Activated naive CD8-positive, alpha-beta T cell treated with anti-CD3 and anti-CD28 coated beads, Interleukin-2, amount 10 ng/mL, durations not matched to agents 7 days and 5 days (primary cell): ENCODE measurements around the gene BLOC1S5. TPM values are rescaled to one million over a fixed set of nuclear protein-coding genes. Genes with fewer than 3 reads are reported as not detected.

Source experiments
- ATAC-seq: fragments of 150-1000 bp; cut with Tn5 transposase; one replicate; pipeline ENCODE4 v1.10.0; 2021; ENCODE audit warnings: low read depth, moderate library complexity
- POLR2A ChIA-PET: fragments of 350-600 bp; sonication (Branson Sonifier 250); formaldehyde crosslinking; loops from one replicate; lab custom pipeline; 2021; ENCODE audit warnings: antibody characterized with exemption; lab: Charles Lee
- DNase-seq: peaks from one replicate; pipeline ENCODE4 v3.0.0; 2021
- H3K27ac Mint-ChIP-seq: one replicate; pipeline ENCODE4 v1.8.0; 2022; ENCODE audit warnings: mild to moderate bottlenecking, mixed read lengths
- H3K27me3 Mint-ChIP-seq: one replicate; pipeline ENCODE4 v1.8.0; 2022; ENCODE audit warnings: mild to moderate bottlenecking, moderate library complexity, mixed read lengths
- H3K36me3 Mint-ChIP-seq: one replicate; pipeline ENCODE4 v1.8.0; 2021; ENCODE audit warnings: mild to moderate bottlenecking, mixed read lengths
- H3K4me1 Mint-ChIP-seq: one replicate; pipeline ENCODE4 v1.8.0; 2021; ENCODE audit warnings: mixed read lengths
- H3K4me3 Mint-ChIP-seq: one replicate; pipeline ENCODE4 v1.8.0; 2022; ENCODE audit warnings: mild to moderate bottlenecking, moderate library complexity, mixed read lengths
- H3K9me3 Mint-ChIP-seq: one replicate; pipeline ENCODE4 v1.8.0; 2021; ENCODE audit warnings: mixed read lengths
- total RNA-seq, 2 experiments: library from RNA; stranded (reverse); gene quantifications; one replicate each; pipeline ENCODE4 v1.2.3, GENCODE V29; 2021

BLOC1S5 gene
- total RNA-seq, 2 experiments from 2014 or later, result 17.1 to 25.9 TPM

DNA sequence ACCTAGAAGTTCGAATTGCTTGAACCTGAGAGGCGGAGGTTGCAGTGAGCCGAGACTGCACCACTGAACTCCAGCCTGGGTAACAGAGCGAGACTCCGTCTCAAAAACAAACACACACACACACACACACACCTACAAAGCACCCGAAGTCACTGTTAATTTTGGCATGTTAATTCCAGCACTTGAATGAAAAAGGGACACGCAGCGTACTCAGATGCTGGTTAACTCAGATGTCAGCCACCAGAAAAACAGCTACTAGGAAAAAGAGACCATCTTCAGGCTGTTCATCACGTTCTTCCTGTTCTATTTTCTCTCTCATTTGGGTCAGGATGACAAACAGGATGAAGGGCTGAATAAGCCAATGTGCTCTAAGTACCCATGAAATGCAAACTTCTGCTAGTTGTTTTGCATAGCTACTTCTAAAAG, 46.9 kb downstream of the BLOC1S5 start:
- POLR2A ChIA-PET, result no interaction called here
- Mint-ChIP-seq H3K4me3 (no peak overlapping the region), H3K4me1 (no peaks in the 10 kb centered on the region), H3K27me3 (no peaks in the 10 kb centered on the region), H3K36me3 (peaks cover 13% of the 10 kb centered on the region), H3K9me3 (peaks cover 4% of the 10 kb centered on the region), H3K27ac (no peak overlapping the region)
- no peak for DNase-seq
- ATAC-seq, result no peak

- no peaks in the 10 kb centered on the region for H3K4me1 Mint-ChIP-seq
These were observed 49.2 kb downstream of the BLOC1S5 start for GRCh38 chr6:8014947-8015346.

DNA sequence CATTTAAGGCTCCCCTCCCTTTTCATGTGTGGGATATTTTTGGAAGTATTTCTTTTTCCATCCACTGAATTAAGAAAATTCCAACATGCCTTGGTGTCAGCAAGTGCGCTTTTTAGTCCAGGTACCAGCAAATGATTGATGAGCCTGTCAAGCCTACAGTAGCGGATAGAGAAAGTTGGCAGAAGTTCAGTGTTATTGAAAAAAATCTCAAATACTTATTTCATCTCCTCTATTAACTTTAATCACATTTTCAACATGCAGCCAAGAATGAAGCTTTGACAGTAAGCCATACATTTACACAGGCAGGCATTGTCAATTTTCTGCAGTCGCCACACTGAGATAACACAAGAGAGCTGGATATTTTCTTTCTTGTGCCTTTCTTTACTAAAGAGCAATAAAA, 50.4 kb downstream of the BLOC1S5 start:
- POLR2A ChIA-PET, result no interaction called here
- H3K27me3 Mint-ChIP-seq, result no peaks in the 10 kb centered on the region
- no peak for DNase-seq
- H3K4me3 Mint-ChIP-seq, result no peak overlapping the region
- ATAC-seq, result no peak
- no peaks in the 10 kb centered on the region for H3K4me1 Mint-ChIP-seq
- H3K27ac Mint-ChIP-seq, result no peak overlapping the region
- H3K36me3 Mint-ChIP-seq, result peaks cover 4% of the 10 kb centered on the region
- H3K9me3 Mint-ChIP-seq, result no peaks in the 10 kb centered on the region

More at GRCh38 chr6:8014947-8015346, 49.2 kb downstream of the BLOC1S5 start:
- no peaks in the 10 kb centered on the region for H3K27me3 Mint-ChIP-seq
- ATAC-seq (no peak), DNase-seq (no peak)
- no peak overlapping the region for H3K4me3 Mint-ChIP-seq
- POLR2A ChIA-PET, result no interaction called here
- H3K36me3 Mint-ChIP-seq, result peaks cover 6% of the 10 kb centered on the region
- no peaks in the 10 kb centered on the region for H3K9me3 Mint-ChIP-seq
- no peak overlapping the region for H3K27ac Mint-ChIP-seq

DNA sequence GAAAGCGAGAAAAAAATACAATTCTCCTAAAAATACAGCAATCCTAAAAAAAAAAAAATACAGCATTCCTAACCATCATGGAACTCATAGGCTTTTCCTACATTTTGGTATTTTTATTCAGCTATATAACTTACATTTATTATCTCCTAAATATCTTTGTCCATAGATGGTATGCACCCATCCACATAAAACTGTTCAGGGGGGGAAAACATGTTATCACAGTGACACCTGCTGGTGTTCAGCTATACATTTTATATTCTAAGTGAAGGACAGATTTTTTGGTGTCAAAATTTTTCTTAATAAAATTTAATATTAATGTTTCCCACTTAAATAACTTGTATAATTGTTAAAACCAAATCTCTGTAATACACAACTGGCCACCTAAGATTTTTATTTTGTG, 58.0 kb downstream of the BLOC1S5 start:
- no peak overlapping the region for H3K27ac Mint-ChIP-seq
- H3K36me3 Mint-ChIP-seq, result no peaks in the 10 kb centered on the region
- H3K4me1 Mint-ChIP-seq, result peaks cover 1% of the 10 kb centered on the region
- no peak overlapping the region for H3K4me3 Mint-ChIP-seq
- no peaks in the 10 kb centered on the region for H3K27me3 Mint-ChIP-seq
- ATAC-seq (no peak), DNase-seq (no peak)
- no peaks in the 10 kb centered on the region for H3K9me3 Mint-ChIP-seq
- POLR2A ChIA-PET, result no interaction called here

GRCh38 chr6:8005136-8005535, 59.1 kb downstream of the BLOC1S5 start:
- Mint-ChIP-seq H3K9me3 (no peaks in the 10 kb centered on the region), H3K36me3 (no peaks in the 10 kb centered on the region), H3K27ac (no peak overlapping the region), H3K4me3 (no peak overlapping the region), H3K4me1 (peaks cover 2% of the 10 kb centered on the region), H3K27me3 (no peaks in the 10 kb centered on the region)
- ATAC-seq (no peak), DNase-seq (no peak)
- POLR2A ChIA-PET, result no interaction called here

DNA sequence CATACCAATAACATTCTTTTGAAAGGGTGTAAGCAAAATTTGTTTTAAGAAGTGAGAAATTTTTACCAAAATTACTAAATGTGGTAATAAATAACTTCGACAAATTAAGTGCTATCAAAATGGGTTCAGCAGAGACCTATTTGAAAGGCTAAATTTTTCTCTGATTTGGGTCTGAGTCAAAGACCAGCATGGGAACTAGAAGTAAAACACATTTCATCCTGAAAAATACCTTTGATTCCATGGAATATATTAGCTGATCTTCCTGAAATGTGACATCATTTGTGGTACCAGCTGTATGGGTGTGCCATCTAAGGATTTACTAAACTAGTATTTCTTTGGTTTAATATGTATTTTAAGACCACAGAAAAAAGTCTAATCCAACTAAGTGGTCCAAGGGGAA, 63.6 kb downstream of the BLOC1S5 start:
- ATAC-seq (no peak), DNase-seq (no peak)
- Mint-ChIP-seq H3K27ac (no peak overlapping the region), H3K36me3 (no peaks in the 10 kb centered on the region), H3K27me3 (no peaks in the 10 kb centered on the region), H3K4me3 (no peak overlapping the region), H3K9me3 (no peaks in the 10 kb centered on the region), H3K4me1 (peaks cover 2% of the 10 kb centered on the region)
- POLR2A ChIA-PET, result no interaction called here

DNA sequence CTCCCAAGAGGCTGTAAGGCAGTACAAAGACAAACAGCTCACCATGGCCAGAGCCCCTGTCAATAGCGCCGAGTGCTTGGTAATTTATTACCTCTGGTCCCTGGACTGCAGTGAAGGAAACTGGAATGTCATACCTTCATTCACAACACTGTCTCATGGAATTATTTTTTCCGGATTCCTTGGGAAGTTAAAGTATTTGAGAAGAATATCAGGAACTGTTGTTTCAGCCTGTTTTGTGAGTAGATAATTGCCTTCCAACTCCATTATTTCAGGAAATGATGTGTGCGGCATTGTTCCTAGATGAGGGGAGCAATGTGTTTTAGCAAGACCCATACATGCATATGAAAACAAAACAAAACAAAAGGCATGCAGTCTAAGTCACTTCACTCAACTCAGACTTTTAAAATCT, 64.0 kb downstream of the BLOC1S5 start:
- Mint-ChIP-seq H3K4me3 (no peak overlapping the region), H3K4me1 (peaks cover 2% of the 10 kb centered on the region), H3K27me3 (no peaks in the 10 kb centered on the region), H3K36me3 (no peaks in the 10 kb centered on the region), H3K9me3 (no peaks in the 10 kb centered on the region), H3K27ac (no peak overlapping the region)
- no peak for ATAC-seq
- POLR2A ChIA-PET, result no interaction called here
- no peak for DNase-seq

GRCh38 chr6:7999201-7999600, 65.0 kb downstream of the BLOC1S5 start:
- no peak overlapping the region for H3K27ac Mint-ChIP-seq
- no peaks in the 10 kb centered on the region for H3K9me3 Mint-ChIP-seq
- no peak for ATAC-seq
- H3K27me3 Mint-ChIP-seq, result no peaks in the 10 kb centered on the region
- no peaks in the 10 kb centered on the region for H3K36me3 Mint-ChIP-seq
- H3K4me1 Mint-ChIP-seq, result peaks cover 2% of the 10 kb centered on the region
- POLR2A ChIA-PET, result no interaction called here
- no peak for DNase-seq
- no peak overlapping the region for H3K4me3 Mint-ChIP-seq

DNA sequence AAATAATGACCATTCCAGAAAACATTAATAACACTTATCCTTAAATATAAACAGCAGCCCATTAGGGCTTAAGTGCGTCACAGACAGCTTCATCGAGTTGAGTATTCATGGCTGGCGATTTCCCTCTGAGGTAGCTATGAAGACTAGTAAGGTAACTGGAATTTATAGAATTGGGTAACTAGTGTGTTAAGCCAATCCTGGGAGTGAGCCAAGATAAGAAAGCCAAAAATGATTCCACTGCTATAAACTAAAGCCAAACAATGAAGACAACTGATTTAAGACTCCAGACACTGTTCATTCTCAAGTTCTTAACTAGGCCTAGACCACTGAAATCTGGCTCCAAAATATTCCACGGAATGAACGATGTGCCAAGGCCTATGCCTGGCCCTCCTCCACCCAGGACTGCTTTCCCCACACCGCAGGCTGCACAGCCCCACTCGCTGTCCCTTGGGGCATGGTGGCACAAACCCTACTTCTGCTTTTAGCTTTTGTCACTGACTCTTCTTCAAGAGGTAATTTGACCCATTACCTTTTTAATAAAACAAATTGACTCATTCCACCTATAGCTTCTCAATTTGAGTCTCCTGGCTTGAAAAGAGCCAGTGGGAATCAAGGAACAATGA, 66.0 kb downstream of the BLOC1S5 start:
- POLR2A ChIA-PET, result no interaction called here
- no peak for ATAC-seq
- no peaks in the 10 kb centered on the region for H3K36me3 Mint-ChIP-seq
- H3K27me3 Mint-ChIP-seq, result no peaks in the 10 kb centered on the region
- H3K27ac Mint-ChIP-seq, result no peak overlapping the region
- peaks cover 2% of the 10 kb centered on the region for H3K9me3 Mint-ChIP-seq
- H3K4me1 Mint-ChIP-seq, result peaks cover 2% of the 10 kb centered on the region
- DNase-seq, result no peak
- H3K4me3 Mint-ChIP-seq, result no peak overlapping the region

DNA sequence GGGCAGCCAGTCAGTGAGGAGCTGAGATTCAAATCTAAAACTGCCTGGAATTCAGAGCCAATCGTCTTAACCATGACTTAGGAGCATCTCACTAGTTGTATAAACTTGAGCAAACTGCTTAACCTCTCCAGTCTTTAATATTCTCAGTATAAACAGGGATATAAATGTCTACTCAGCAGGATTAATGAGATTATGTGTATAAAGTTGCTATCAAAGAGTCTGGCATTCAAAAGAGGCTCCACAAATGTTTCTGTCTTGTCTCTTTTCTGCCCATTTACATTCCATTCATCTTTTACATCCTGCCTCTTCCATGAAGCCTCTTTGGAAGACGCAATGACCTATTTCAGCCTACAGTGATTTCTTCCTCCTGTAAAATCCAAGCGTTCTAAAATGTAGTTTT, 66.9 kb downstream of the BLOC1S5 start:
- H3K4me1 Mint-ChIP-seq, result peaks cover 2% of the 10 kb centered on the region
- no peaks in the 10 kb centered on the region for H3K27me3 Mint-ChIP-seq
- H3K36me3 Mint-ChIP-seq, result no peaks in the 10 kb centered on the region
- no peak overlapping the region for H3K27ac Mint-ChIP-seq
- POLR2A ChIA-PET, result no interaction called here
- ATAC-seq, result no peak
- H3K9me3 Mint-ChIP-seq, result peaks cover 2% of the 10 kb centered on the region
- H3K4me3 Mint-ChIP-seq, result no peak overlapping the region
- DNase-seq, result no peak

GRCh38 chr6:7996538-7997111, 67.6 kb downstream of the BLOC1S5 start:
- Mint-ChIP-seq H3K27ac (no peak overlapping the region), H3K27me3 (no peaks in the 10 kb centered on the region), H3K9me3 (peaks cover 2% of the 10 kb centered on the region), H3K4me1 (peaks cover 2% of the 10 kb centered on the region), H3K4me3 (no peak overlapping the region), H3K36me3 (no peaks in the 10 kb centered on the region)
- no peak for DNase-seq
- POLR2A ChIA-PET, result no interaction called here
- ATAC-seq, result no peak

- H3K9me3 Mint-ChIP-seq, result peaks cover 2% of the 10 kb centered on the region
- no peak for ATAC-seq
- no peaks in the 10 kb centered on the region for H3K27me3 Mint-ChIP-seq
- no peaks in the 10 kb centered on the region for H3K4me1 Mint-ChIP-seq
- no peak overlapping the region for H3K4me3 Mint-ChIP-seq
- no peak overlapping the region for H3K27ac Mint-ChIP-seq
- no peaks in the 10 kb centered on the region for H3K36me3 Mint-ChIP-seq
- POLR2A ChIA-PET, result no interaction called here
- DNase-seq, result no peak
These were observed 70.2 kb downstream of the BLOC1S5 start for GRCh38 chr6:7993952-7994351.

- Mint-ChIP-seq H3K36me3 (no peaks in the 10 kb centered on the region), H3K9me3 (peaks cover 2% of the 10 kb centered on the region), H3K27me3 (no peaks in the 10 kb centered on the region), H3K4me1 (no peaks in the 10 kb centered on the region), H3K4me3 (no peak overlapping the region), H3K27ac (no peak overlapping the region)
- POLR2A ChIA-PET, result no interaction called here
- ATAC-seq (no peak), DNase-seq (no peak)
These were observed 70.8 kb downstream of the BLOC1S5 start for GRCh38 chr6:7993399-7993798.

GRCh38 chr6:7992002-7992815, 72.0 kb downstream of the BLOC1S5 start:
- Mint-ChIP-seq H3K4me1 (no peaks in the 10 kb centered on the region), H3K4me3 (no peak overlapping the region), H3K9me3 (peaks cover 2% of the 10 kb centered on the region), H3K27me3 (no peaks in the 10 kb centered on the region), H3K36me3 (no peaks in the 10 kb centered on the region), H3K27ac (no peak overlapping the region)
- POLR2A ChIA-PET, result no interaction called here
- ATAC-seq (no peak), DNase-seq (no peak)
